Measurements from ENCODE around the gene ETNPPL.
"Not testable (repeated sequence)": the region's sequence is repeated elsewhere in the genome, so short reads cannot be mapped to it uniquely, and the experiment has no call there.

The ETNPPL gene

DNA sequence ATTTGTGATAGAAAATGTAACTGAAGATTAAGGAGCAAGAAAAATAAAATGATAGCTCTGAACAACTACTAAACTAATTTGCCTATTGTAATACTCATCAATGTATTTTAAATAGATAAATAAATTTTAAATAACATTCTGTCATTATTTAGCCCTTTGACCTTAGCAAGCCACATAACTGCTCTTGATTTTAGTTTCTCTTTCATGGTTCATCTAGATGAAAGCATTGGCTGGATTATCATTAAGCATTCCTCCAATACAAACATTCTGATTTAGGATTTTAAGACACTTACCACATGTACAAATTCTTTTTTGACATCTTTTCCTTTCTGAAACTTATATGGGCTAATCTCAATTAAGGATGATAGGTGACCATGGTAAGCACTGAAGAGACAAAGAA, 8.5 kb downstream of the ETNPPL start:
- DNase-seq (ENCODE audit: low spot score): no peak

GRCh38 chr4:108751321-108751720, 11.5 kb downstream of the ETNPPL start:
- DNase-seq (ENCODE audit: low spot score): no peak

DNA sequence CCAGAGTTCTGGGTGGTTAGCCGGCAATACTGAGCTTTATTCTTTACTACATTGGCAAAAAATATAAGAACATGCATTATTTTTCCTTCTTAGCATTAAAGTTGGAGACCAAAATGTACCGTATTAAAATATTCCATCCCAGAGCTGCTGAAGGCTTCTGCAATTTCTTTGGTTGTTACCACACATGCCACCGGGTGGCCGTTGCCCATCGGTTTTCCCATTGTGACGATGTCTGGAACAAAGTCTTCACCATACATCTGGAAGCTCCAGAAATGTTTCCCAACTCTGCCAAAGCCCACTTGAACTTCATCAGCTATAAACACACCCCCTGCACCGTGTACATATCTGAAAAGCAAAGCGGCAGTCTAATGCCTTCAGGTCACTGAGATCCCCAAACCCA, 13.7 kb downstream of the ETNPPL start:
- DNase-seq (ENCODE audit: low spot score): no peak

DNA sequence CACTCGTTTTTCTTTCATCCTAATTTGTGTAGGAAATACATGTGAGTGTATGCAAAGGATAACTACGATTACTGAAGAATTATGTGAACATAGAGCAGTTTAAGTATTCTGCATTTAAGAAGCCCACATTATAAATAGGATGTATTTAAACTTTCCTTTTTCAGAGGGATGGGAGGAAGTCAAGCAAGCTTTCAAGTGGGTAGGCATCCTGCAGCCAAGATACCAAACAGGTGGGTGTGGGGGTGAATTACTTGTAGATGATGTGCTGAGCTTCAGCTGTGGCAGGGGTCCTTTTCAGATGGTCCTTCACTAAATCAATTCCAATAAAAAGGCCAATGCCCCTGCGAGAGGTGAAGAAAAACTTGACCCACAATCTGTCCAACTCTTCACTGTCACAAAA, 16.3 kb downstream of the ETNPPL start:
- no peak for DNase-seq (ENCODE audit: low spot score)

DNA sequence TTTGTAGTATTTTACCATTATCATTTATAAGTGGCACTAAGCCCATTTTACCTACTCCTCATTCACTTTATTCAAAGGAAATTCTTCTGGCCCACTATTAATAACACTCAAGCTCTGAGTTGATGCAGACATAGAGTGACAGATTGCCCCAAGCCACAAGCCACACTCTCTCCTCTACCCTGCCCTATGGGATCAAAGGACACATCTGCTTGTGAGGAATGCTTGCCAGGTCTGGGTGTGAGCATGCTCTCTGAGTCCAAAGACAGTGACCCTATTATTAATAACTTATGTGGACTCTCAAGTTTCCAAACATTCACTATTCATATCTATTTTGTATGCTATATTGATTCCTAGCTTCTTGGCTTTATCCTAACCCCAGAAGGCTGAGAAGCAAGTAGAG, 18.5 kb downstream of the ETNPPL start:
- no peak for DNase-seq (ENCODE audit: low spot score)

GRCh38 chr4:108742451-108743420, 20.1 kb downstream of the ETNPPL start:
- DNase-seq (ENCODE audit: low spot score): peak; percentile 19

DNA sequence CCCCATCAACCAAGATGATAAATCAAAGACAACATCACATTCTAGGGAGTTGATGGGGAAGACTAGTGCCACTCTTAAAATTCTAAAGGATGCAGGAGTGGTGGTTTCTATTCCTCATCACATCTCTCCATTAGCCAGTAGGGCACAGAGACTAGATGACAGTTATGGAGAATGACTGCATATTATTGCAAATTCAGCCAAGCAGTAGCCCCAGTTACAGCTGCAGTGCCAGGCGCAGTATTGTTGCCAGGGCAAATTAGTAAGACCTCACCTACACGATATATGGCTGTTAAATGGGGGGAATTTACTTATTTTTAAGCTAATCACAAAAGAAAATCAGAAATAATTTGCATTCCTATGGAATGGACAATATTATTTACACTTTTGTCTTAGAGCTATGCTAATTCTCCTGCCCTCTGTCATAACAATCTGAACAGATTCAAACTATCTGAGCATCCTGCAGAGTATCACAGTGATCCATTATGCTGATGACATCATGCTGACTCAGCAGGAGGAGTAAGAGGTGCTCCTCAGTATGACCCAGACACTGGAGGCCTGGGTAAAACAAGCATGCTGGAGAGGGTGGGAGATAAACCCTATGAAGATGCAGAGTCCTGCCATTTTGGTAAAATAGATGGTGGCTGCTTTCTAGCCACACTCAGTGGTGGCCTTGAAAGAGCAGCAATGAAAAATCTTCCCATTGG, 24.7 kb downstream of the ETNPPL start:
- DNase-seq (ENCODE audit: low spot score): no peak

GRCh38 chr4:108731006-108731405, 31.8 kb downstream of the ETNPPL start:
- no peak for DNase-seq (ENCODE audit: low spot score)

DNA sequence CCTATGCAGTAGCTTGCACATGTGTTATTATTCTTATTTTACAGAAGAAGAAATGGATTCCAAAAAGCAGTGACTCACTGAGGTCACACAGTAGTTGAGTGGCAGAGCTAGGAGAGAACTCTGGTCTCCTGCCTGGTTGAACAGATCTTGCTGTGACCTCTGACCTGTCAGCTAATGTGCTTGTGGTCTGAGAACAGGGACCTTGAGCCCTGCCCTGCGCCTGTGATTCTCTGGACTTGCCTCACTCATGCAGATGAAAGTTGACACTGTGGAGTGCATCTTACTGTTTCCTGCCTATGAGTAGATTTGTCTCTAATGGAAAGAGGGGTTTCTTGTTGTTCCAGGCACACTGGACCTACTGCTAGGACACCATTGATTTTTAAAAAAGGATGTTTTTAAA, 32.3 kb downstream of the ETNPPL start:
- DNase-seq (ENCODE audit: low spot score): no peak

DNA sequence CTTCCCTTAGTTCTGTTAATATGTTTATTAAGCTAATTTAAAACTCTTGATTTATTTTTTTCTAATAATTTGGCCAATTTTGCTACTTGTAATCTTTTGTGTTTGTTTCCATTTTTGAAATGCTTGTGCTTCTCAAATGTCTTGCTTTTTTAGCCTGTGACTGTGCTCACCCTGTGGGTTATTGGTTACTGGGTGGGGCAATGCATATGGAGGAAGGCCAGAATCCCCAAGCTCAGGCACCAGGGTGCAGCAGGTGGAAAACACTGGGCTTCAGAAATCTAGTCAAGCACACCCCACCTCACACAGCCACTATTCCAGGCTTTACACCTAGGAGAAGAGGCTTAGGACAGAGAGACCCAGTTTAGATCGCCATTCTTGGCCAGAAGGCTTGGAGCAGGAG, 33.1 kb downstream of the ETNPPL start:
- no peak for DNase-seq (ENCODE audit: low spot score)

GRCh38 chr4:108725457-108725856, 37.4 kb downstream of the ETNPPL start:
- DNase-seq (ENCODE audit: low spot score): no peak

DNA sequence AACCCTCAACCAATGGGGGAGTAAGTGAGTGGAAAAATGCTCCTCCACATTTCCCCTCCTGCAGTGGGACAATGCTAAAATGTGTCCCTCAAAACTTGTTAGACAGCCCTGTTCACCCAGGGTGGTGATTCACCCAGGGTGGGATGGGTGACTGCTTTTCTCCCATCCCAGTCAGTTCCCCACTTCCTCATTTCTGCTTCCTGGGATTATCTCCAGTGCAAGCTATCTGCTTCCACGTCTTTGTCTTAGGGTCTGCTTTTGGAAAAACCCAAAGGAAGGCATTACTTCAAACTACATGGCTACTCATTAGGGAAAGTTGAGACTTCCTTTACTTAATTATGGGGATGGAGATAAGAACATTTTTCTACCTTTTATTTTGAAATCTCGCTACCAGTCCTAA, 45.5 kb downstream of the ETNPPL start:
- DNase-seq (ENCODE audit: low spot score): no peak

DNA sequence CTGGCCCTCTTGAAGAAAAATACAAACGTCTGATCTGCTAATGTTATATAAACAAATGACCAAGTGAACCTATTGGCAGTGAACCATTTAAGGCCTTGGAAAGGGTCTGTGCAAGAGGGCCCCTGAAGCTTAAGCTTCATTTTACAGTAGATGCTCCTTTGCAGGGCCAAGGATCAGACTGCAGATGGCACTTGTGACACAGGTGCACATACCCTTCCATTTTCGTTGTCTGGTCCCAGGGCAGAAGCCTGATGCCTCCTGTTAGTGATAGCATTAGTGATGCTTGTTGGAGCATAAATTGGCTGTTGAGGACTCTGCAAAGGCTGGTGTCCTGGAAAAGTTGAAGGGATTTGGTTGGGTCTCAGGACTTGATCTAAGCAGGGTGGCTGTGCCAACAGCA, 46.5 kb downstream of the ETNPPL start:
- DNase-seq (ENCODE audit: low spot score): no peak

DNA sequence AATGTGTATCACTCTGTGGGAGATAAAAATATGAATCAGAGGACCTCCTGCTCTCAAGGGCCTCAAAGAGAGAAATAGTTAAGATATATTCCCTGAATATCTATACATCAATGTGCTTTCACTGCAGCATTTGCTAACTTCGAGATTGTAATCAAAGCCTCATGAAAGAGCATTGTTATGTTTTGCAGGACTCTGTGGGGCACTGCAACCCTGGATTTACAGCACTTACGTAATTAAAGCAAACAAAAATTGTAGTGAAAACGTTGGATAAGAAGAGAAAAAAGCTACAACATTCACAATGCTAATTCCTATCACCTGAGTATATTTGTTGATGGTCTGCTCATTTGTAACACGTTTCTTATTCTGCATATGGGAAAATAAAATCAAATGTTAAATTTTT, 48.0 kb downstream of the ETNPPL start:
- no peak for DNase-seq (ENCODE audit: low spot score)

DNA sequence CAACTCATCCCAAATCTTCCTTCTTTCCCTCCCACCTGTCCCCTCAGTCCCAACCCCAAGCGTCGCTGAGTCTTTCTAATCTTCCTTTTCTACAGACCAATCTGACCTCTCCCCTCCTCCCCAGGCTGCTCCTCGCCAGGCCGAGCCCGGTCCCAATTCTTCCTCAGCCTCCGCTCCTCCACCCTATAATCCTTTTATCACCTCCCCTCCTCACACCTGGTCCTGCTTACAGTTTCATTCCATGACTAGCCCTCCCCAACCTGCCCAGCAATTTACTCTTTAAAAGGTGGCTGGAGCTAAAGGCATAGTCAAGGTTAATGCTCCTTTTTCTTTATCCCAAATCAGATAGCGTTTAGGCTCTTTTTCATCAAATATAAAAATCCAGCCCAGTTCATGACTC, 52.3 kb downstream of the ETNPPL start:
- DNase-seq (ENCODE audit: low spot score): not testable (repeated sequence)

DNA sequence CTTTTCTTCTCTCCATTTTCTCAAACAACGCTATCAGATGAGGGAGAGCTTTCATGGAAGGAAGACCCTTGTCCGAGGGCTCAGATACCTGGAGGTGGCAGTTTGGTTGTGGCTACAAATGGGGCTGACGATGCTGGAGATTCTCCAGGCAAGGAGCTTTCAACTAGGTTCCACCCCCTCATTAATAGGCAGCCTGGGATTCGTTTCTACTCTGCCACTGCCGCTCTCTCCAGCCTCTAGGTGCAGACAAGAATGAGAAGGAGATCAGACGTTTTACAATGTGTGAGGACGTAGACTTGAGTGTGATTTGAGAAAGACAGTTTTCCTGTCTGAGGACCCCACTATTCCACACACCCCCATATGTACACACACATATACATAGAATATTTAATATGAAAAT, 53.1 kb downstream of the ETNPPL start:
- no peak for DNase-seq (ENCODE audit: low spot score)

GRCh38 chr4:108709234-108709633, 53.6 kb downstream of the ETNPPL start:
- DNase-seq (ENCODE audit: low spot score): no peak

DNA sequence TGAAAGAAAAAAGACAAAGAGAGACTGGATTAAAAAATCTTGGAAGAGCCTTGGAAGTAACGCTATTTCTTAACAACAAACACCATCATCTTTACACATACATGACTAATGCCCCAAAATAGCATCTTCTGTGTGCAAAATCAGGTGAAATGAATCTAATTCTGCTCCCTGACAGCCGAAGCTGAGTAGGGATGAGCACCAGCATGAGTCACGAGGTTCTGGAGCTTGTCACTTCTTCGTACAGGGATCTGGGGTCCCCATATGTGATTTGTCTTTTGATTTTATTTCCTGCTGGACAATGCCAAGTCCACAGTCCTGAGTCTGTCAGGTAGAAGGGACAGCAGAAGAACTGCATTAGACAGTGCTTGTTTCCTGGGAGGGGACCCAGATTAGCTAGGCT, 56.6 kb downstream of the ETNPPL start:
- no peak for DNase-seq (ENCODE audit: low spot score)

GRCh38 chr4:108703966-108704365, 58.9 kb downstream of the ETNPPL start:
- no peak for DNase-seq (ENCODE audit: low spot score)

GRCh38 chr4:108703370-108703769, 59.5 kb downstream of the ETNPPL start:
- DNase-seq (ENCODE audit: low spot score): no peak

- no peak for DNase-seq (ENCODE audit: low spot score)
Observed at GRCh38 chr4:108702960-108703359, 59.9 kb downstream of the ETNPPL start.

- DNase-seq (ENCODE audit: low spot score): no peak
Observed at GRCh38 chr4:108700081-108700757, 62.6 kb downstream of the ETNPPL start.

DNA sequence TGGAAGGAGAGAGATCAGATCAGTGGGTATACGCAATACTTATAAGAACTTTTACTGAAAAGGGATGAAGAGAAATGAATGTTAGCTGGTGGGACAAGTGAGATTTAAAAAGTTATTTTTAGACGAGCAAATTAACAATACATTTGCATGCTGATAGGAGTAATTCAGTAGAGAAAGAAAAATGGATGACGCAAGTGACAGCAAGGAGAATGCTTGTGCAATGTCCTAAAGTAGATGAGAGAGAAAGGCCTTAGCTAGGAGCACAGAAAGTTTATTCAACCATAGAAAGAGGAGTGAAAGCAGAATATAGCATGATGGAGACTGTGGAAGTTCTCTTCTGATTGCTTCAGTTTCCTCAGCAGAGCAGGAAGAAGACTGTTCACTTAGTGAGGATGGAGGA, 66.7 kb downstream of the ETNPPL start:
- DNase-seq (ENCODE audit: low spot score): no peak

Measured in cerebellar cortex (tissue), 1 donor.